Liver (tissue), 3 donors: ENCODE measurements around the gene TAP2.

ENCODE experiments used
- FOXA2 ChIP-seq: IDR thresholded peaks from 2 replicates; pipeline ENCODE4 v1.6.1; 2016; ENCODE audit warnings: antibody characterized with exemption
- HNF4A ChIP-seq, 2 donors: conservative IDR thresholded peaks; 2 replicates each; pipeline ENCODE4 v1.6.1; 2016; ENCODE audit warnings: antibody characterized with exemption in 2 of 2, mild to moderate bottlenecking in 2 of 2
- RAD21 ChIP-seq, 2 donors: IDR thresholded peaks; 2 replicates each; pipeline ENCODE4 v1.6.1; 2016; ENCODE audit warnings: antibody characterized with exemption in 2 of 2, mild to moderate bottlenecking in 2 of 2
- SP1 ChIP-seq: IDR thresholded peaks from 2 replicates; pipeline ENCODE4 v1.6.1; 2018; ENCODE audit warnings: antibody characterized with exemption, mild to moderate bottlenecking
- TAF1 ChIP-seq: conservative IDR thresholded peaks from 2 replicates; pipeline ENCODE4 v1.6.1; 2016; ENCODE audit warnings: antibody characterized with exemption, mild to moderate bottlenecking
- TF ChIP-seq, protein P1 (sequence below): fragments of 150-350 bp; IDR thresholded peaks from 2 replicates; pipeline ENCODE4 v1.5.1; 2017; ENCODE audit warnings: improper control_type of control experiment, low read depth, low read length; ENCODE audit not compliant: missing input control
- TF ChIP-seq, protein P2 (sequence below): IDR thresholded peaks from 2 replicates; pipeline ENCODE4 v1.6.1; 2016; ENCODE audit warnings: antibody characterized with exemption
- TF ChIP-seq, protein P3 (sequence below): IDR thresholded peaks from 2 replicates; pipeline ENCODE4 v1.6.1; 2016; ENCODE audit warnings: antibody characterized with exemption, mild to moderate bottlenecking
- TF ChIP-seq, protein P4 (sequence below): IDR thresholded peaks from 2 replicates; pipeline ENCODE4 v1.6.1; 2016; ENCODE audit warnings: antibody characterized with exemption
- donor health status: healthy.
- donor health status: healthy.

DNA sequence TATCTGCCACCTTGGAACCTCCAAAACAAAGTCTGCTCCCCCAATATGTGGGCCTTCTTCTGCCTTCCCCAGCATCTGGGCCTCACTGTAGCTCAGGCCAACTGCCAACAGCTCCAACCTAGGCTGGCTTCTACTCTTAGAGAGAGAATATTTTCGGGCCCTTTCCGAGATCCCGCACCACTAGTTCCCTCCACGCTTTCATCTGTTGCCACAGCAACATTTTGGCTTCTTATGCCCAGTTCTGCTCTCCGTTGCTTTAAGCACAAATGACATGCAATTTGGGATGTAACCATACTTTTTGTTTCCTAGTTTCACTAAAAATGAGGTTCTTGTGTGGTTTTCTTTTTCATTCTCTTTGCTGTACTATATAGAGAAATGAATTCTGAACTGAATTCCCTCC lies 49.1 kb upstream of the TAP2 start:
- TF ChIP-seq, protein P1, sequence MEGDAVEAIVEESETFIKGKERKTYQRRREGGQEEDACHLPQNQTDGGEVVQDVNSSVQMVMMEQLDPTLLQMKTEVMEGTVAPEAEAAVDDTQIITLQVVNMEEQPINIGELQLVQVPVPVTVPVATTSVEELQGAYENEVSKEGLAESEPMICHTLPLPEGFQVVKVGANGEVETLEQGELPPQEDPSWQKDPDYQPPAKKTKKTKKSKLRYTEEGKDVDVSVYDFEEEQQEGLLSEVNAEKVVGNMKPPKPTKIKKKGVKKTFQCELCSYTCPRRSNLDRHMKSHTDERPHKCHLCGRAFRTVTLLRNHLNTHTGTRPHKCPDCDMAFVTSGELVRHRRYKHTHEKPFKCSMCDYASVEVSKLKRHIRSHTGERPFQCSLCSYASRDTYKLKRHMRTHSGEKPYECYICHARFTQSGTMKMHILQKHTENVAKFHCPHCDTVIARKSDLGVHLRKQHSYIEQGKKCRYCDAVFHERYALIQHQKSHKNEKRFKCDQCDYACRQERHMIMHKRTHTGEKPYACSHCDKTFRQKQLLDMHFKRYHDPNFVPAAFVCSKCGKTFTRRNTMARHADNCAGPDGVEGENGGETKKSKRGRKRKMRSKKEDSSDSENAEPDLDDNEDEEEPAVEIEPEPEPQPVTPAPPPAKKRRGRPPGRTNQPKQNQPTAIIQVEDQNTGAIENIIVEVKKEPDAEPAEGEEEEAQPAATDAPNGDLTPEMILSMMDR: no peak
- TF ChIP-seq RAD21 (IDR thresholded peaks at IDR 0.05): no peak
- TF ChIP-seq FOXA2: no peak
- no peak for TF ChIP-seq TAF1
- no peak for TF ChIP-seq SP1
- TF ChIP-seq, protein P2, sequence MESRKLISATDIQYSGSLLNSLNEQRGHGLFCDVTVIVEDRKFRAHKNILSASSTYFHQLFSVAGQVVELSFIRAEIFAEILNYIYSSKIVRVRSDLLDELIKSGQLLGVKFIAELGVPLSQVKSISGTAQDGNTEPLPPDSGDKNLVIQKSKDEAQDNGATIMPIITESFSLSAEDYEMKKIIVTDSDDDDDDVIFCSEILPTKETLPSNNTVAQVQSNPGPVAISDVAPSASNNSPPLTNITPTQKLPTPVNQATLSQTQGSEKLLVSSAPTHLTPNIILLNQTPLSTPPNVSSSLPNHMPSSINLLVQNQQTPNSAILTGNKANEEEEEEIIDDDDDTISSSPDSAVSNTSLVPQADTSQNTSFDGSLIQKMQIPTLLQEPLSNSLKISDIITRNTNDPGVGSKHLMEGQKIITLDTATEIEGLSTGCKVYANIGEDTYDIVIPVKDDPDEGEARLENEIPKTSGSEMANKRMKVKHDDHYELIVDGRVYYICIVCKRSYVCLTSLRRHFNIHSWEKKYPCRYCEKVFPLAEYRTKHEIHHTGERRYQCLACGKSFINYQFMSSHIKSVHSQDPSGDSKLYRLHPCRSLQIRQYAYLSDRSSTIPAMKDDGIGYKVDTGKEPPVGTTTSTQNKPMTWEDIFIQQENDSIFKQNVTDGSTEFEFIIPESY: no peak
- TF ChIP-seq, protein P3, sequence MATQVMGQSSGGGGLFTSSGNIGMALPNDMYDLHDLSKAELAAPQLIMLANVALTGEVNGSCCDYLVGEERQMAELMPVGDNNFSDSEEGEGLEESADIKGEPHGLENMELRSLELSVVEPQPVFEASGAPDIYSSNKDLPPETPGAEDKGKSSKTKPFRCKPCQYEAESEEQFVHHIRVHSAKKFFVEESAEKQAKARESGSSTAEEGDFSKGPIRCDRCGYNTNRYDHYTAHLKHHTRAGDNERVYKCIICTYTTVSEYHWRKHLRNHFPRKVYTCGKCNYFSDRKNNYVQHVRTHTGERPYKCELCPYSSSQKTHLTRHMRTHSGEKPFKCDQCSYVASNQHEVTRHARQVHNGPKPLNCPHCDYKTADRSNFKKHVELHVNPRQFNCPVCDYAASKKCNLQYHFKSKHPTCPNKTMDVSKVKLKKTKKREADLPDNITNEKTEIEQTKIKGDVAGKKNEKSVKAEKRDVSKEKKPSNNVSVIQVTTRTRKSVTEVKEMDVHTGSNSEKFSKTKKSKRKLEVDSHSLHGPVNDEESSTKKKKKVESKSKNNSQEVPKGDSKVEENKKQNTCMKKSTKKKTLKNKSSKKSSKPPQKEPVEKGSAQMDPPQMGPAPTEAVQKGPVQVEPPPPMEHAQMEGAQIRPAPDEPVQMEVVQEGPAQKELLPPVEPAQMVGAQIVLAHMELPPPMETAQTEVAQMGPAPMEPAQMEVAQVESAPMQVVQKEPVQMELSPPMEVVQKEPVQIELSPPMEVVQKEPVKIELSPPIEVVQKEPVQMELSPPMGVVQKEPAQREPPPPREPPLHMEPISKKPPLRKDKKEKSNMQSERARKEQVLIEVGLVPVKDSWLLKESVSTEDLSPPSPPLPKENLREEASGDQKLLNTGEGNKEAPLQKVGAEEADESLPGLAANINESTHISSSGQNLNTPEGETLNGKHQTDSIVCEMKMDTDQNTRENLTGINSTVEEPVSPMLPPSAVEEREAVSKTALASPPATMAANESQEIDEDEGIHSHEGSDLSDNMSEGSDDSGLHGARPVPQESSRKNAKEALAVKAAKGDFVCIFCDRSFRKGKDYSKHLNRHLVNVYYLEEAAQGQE: no peak
- TF ChIP-seq, protein P4, sequence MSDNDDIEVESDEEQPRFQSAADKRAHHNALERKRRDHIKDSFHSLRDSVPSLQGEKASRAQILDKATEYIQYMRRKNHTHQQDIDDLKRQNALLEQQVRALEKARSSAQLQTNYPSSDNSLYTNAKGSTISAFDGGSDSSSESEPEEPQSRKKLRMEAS: no peak
- no peak for TF ChIP-seq HNF4A (conservative IDR thresholded peaks at IDR 0.05)
